ENCODE data around the gene TRAF2.

DNA sequence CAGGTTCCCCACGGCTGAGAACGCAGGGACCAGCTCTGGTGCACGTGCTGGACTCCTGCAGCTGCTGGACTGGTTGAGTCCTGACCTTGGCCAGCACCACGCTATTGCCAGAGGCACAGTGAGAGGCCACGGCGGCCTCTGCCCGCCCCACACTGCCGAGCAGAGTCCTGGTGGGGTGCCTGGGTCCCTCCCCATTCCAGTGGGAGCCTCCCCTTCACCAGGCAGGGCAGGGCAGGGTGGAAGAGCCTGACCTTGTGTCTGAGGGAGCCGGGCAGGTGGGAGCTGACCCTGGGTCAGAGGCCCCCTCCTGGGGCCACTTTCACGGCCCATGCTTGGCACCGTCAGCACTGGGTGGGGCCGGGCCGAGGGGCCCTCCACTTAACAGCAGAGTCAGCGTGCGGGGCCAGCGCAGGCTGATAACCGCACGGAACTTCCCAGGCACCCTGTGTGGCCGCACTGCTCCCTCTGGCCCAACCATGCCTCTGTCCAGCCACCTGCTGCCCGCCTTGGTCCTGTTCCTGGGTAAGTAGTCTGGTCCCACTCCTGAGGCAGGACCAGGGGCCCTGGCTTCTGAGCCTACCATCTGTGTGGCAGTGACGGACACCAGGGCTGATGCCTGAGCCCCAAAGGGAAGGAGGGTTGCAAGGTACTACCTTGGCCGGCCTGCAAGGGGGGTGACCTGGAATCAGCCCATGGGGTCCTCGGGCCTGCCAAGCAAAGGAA lies 34.2 kb upstream of the TRAF2 start, which contains the start of gene MAMDC4:
- TF ChIP-seq POLR2A (IDR thresholded peaks at IDR 0.05; ENCODE audit: low read depth, low read length) (no peak), CTCF (IDR thresholded peaks at IDR 0.05; ENCODE audit: extremely low read depth in 1 of 2, insufficient read depth in 1 of 2, low read depth in 1 of 2, low read length in 2 of 2) (no peak), POLR2AphosphoS5 (IDR thresholded peaks at IDR 0.05; ENCODE audit: insufficient read depth, low read depth, low read length) (no peak), EZH2 (IDR thresholded peaks at IDR 0.05; ENCODE audit: borderline replicate concordance, low read depth, low read length, severe bottlenecking) (no peak), MYC (IDR thresholded peaks at IDR 0.05; ENCODE audit: low read depth, low read length) (no peak), GATA2 (IDR thresholded peaks at IDR 0.05; ENCODE audit: insufficient read depth, insufficient read length, low read depth, low read length) (no peak), JUN (IDR thresholded peaks at IDR 0.05; ENCODE audit: borderline replicate concordance, insufficient read depth, insufficient read length, low read depth) (no peak), MAX (IDR thresholded peaks at IDR 0.05; ENCODE audit: insufficient read depth, insufficient read length) (no peak), FOS (IDR thresholded peaks at IDR 0.05; ENCODE audit: borderline replicate concordance, insufficient read depth, low read length) (no peak)
